Inferior parietal cortex (tissue), 1 donor: ENCODE data around the gene VARS2.
A peak's percentile ranks its signal among the peaks of the same experiment; 100 is the strongest.

Experiments
- DNase-seq: peaks from one replicate; pipeline ENCODE4 v3.0.0-alpha.2; 2016; ENCODE audit errors: extremely low spot score

The VARS2 gene

GRCh38 chr6:30928677-30929076, 14.6 kb downstream of the VARS2 start:
- DNase-seq, result no peak

DNA sequence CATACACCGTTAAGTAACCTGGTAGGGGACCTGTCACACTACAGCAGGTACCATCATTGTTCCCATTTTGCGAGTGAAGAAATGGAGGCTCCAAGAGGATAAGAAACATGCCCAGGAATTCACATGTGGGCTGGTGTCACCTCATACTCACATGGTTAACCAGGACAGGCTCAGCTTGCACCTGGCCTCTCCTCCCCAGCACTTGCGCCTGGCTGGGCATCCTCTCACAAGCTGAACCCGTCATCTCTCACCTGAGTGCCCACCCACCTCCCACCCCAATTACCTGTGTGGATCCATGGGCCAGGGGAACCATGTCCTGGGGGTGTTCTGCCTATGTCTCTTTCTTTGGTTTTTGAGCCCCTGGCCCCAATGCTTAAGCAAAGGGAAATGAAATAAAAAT, 16.5 kb downstream of the VARS2 start:
- DNase-seq, result no peak

- DNase-seq, result no peak
Measured at GRCh38 chr6:30931272-30931671, 17.2 kb downstream of the VARS2 start.

- no peak for DNase-seq
Measured at GRCh38 chr6:30931969-30932645, 18.1 kb downstream of the VARS2 start, which contains the start of gene SFTA2. Gene SFTA2, minus strand, starts transcription at chr6:30932170. Its CDS starts 74 bp downstream, at chr6:30932096.

GRCh38 chr6:30932665-30933365, 18.8 kb downstream of the VARS2 start:
- no peak for DNase-seq

DNA sequence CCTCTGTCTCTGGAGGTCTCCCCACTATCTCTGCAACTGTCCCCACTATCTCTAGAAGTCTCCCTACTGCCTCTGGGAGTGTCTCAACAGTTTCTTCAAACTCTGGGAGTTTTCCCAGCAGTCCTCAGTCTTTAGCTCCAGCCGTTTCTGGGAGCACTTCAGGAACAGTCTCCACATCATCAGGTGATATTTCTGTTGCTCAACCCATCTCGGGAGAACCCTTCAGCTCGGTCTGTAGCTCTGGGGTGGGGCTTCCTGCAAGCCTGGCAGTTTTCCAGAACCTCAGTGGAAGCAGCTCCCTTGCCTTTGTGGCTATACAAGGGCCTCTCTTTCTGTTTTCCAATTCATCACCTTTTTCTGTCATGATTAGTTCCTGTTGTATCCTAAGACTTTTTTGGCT, 21.0 kb downstream of the VARS2 start:
- no peak for DNase-seq

DNA sequence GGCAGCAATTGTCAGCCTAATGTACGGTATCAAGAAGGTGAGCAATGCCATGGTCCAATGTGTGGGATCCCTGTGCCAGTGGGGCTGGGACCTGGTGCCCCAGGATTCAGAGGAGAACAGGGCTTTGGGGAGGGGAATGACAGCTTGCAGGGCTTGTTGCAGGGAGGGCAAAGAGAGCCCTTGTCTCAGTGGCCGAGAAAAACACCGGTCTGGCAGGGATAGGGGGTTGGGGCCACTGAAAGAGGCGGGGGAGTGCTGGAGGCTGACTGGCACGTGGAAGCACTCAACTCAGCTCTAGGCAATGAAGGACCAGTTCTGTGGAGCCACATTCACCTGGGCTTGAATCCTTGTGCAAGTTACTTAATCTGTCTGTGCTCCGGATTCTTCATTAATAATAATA, 23.2 kb downstream of the VARS2 start:
- no peak for DNase-seq

DNA sequence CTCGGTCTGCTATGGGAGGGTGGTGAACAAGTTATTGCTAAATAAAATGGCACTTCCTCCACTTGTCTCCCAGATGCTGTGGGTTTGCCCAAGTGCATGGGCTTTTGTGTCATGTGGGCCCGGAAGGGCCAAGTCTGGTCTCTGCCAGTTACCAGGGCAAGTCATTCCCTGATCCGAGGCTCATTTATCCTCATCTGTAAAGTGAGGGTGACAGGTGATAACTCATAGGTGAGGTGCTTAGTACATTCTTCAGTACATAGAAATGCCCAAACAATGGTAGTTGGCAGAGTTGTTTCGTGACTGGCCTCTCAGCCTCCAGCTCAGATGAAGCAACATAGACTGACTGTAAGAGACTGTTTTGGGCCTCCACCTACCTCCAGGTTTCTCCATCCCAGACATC, 24.7 kb downstream of the VARS2 start:
- DNase-seq, result no peak

GRCh38 chr6:30939473-30939872, 25.4 kb downstream of the VARS2 start:
- DNase-seq, result no peak

GRCh38 chr6:30940361-30940986, 26.4 kb downstream of the VARS2 start, which contains the start of gene MUCL3:
Gene MUCL3, plus strand, starts transcription at chr6:30940973. Its CDS starts 27 bp downstream, at chr6:30941000.
- DNase-seq, result no peak

DNA sequence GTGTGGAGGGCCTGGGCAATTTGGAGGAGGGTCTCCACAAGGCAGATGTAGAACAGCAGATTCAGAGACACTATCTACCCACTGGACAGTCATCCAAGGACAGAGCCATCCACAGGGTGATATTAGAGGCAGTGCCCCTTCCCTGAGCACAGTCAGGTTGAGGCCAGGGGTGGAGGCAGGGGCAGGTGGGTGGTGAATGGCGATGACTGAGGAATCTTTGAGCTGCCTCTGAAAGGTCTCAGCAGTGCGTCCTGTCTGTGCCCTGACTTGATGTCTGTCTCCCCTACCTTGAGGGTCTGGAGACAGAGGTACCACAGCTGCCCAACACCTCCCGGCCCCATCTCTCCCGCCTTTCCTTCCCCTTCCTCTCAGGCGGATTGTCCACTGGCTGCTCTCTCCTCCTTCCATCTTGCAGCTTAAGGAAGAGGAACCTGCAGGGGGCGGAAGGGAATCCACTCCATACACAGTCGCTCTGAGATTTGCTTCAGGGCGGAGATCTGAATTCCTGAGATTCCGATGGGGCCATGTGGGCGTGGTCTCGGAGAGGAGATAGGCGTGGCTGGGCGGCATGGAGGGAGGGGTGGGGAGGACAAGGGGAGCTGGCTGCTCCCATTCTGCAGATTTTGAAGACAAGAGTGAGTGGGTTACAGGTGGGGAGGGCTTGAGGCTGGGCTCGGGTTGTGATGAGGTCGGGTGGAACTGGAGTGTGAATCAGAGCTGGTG, 28.5 kb downstream of the VARS2 start:
- no peak for DNase-seq

- no peak for DNase-seq
Measured at GRCh38 chr6:30944051-30944450, 30.0 kb downstream of the VARS2 start.

DNA sequence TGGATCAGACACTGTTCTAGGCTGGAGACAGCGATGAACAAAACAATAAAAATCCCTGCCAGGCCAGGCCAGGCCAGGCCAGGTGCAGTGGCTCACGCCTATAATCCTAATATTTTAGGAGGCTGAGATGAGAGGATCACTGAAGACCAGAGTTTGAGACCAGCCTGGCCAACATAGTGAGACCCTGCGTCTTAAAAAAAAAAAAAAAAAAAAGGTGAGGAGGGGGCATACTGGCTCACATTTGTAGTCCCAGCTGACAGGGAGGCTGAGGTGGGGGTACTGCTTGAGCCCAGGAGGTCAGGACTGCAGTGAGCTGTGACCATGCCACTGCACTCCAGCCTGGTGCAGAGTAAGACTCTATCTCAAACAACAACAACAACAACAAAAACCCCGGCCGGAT, 31.2 kb downstream of the VARS2 start:
- DNase-seq, result no peak

DNA sequence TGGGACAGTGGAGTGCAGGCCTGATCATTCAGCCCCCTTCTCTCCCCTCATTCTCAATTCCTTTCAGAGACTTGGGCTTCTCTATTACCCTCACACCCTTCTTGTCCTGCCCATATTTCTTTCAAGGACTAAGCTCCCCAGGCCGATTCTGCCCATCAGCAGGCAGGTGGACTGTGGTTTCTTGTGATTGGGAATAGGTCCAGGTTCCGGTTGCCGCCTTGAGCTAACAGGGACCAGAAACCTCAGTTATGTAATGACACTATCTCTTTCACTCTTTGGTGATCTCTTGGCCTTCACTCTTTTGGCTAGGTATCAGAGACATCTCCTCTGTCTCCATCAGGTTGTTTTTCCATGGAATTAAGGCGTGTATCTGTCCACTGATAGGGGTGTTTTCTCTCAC, 33.2 kb downstream of the VARS2 start:
- DNase-seq, result no peak

DNA sequence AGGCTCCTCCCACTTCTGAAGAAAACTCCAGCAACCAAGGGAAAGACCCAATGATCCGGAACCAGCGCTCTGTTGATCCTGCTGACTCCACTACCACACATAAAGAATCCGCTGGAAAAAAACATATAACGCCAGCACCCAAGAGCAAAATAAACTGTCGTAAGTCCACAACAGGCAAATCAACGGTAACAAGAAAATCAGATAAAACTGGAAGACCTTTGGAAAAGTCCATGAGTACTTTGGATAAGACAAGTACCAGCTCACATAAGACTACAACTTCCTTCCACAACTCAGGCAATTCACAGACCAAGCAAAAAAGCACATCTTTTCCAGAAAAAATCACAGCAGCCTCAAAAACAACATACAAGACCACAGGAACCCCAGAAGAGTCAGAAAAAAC, 34.8 kb downstream of the VARS2 start:
- no peak for DNase-seq

DNA sequence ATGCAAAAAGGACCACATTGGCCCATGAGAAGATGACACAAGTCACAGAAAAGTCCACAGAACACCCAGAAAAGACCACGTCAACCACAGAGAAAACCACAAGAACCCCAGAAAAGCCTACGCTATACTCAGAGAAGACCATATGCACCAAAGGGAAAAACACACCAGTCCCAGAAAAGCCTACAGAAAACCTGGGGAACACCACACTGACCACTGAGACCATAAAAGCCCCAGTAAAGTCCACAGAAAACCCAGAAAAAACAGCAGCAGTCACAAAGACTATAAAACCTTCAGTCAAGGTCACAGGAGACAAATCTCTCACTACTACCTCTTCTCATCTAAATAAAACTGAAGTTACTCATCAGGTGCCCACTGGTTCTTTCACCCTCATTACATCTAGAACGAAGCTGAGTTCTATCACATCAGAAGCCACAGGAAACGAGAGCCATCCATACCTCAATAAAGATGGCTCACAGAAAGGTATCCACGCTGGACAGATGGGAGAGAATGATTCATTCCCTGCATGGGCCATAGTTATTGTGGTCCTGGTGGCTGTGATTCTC, 38.0 kb downstream of the VARS2 start:
- DNase-seq, result no peak

DNA sequence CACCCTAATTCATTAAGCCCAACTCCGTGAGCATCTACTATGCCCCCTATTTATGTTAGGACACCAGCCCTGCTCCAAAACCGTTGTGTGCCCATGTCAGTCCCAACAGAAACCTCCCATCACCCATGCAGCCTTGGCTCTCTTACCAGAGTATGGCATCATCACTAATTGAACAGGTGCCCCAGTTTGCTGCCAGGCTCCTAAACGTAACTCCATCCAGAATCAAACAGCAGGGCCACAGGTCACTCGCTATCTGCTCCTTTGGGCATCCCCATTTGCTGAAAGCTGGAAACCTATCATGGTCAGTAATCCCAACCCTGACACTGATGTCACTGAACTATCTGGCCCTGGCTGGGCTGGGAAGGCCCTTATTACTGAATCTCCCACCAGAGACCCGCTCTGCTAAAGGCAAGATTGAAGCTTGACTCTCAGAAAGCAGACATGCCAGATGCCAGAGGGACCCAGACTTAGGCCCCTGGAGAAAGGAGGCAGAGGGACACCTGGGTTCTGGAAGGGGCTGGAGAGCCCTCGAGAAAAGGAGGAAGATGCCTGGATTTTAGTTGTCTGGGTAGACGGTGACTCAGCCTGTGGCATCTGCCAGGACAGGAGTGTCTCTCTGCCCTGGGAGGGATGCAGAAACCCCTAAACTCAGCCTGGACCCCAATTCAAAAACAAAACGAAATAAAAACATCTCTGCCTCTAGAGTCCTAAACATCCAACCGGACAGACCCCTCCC, 40.8 kb downstream of the VARS2 start:
- no peak for DNase-seq

- DNase-seq, result peak; percentile 17
Measured at GRCh38 chr6:30955367-30956042, 41.5 kb downstream of the VARS2 start.

DNA sequence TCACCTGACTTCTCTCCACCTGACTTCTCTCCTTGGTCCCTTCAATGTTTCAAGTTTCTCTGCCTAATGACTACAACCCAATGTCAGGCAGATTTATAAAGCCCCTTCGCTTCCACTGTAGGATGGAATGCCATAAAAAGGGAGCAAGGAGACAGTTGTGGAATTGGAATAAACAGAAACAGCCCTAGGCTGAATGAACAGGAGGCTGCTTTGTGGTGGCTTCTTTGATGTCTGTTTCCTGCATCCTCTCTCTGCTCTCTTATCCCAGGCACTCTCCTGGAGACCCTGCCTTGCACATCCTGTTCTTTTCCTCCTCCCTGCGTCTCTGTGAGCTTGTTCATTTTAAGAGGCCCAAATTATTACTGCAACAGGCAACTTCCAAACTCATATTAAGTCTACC, 43.7 kb downstream of the VARS2 start:
- no peak for DNase-seq

GRCh38 chr6:30960907-30961673, 47.1 kb downstream of the VARS2 start:
- no peak for DNase-seq
